Activated T-cell treated with anti-CD3 and anti-CD28 coated beads, Interleukin-2, amount 50 U/mL, for 48 hours (primary cell): ENCODE data around the gene SSH2.
"Not testable (repeated sequence)": the region's sequence is repeated elsewhere in the genome, so short reads cannot be mapped to it uniquely, and the experiment has no call there.

Source experiments
- DNase-seq, 2 experiments: peaks; one replicate each; pipeline ENCODE4 v3.0.0-alpha.2; 2020

The SSH2 gene

GRCh38 chr17:29699283-29699682, 230.7 kb downstream of the SSH2 start:
- no peak for DNase-seq

GRCh38 chr17:29698837-29699236, 231.2 kb downstream of the SSH2 start:
- DNase-seq, result no peak

GRCh38 chr17:29698019-29698777, 231.8 kb downstream of the SSH2 start:
- DNase-seq, result no peak

GRCh38 chr17:29697371-29697770, 232.7 kb downstream of the SSH2 start:
- DNase-seq, result no peak

GRCh38 chr17:29694918-29695563, 235.0 kb downstream of the SSH2 start:
- DNase-seq, result no peak

- DNase-seq, result no peak
Observed at GRCh38 chr17:29693751-29694150, 236.3 kb downstream of the SSH2 start.

- no peak for DNase-seq
Observed at GRCh38 chr17:29687596-29687995, 242.4 kb downstream of the SSH2 start.

GRCh38 chr17:29686993-29687590, 242.9 kb downstream of the SSH2 start:
- no peak for DNase-seq

- no peak for DNase-seq
Observed at GRCh38 chr17:29683481-29683880, 246.5 kb downstream of the SSH2 start.

- no peak for DNase-seq
Observed at GRCh38 chr17:29682987-29683386, 247.0 kb downstream of the SSH2 start.

GRCh38 chr17:29682054-29682453, 248.0 kb downstream of the SSH2 start:
- DNase-seq, result no peak

- DNase-seq, result no peak
Observed at GRCh38 chr17:29677824-29678223, 252.2 kb downstream of the SSH2 start.

- DNase-seq, result no peak
Observed at GRCh38 chr17:29677221-29677791, 252.7 kb downstream of the SSH2 start.

- DNase-seq, result not testable (repeated sequence)
Observed at GRCh38 chr17:29675961-29676360, 254.1 kb downstream of the SSH2 start.

GRCh38 chr17:29674281-29674680, 255.7 kb downstream of the SSH2 start:
- no peak for DNase-seq

GRCh38 chr17:29671661-29672060, 258.4 kb downstream of the SSH2 start:
- no peak for DNase-seq

- no peak for DNase-seq
Observed at GRCh38 chr17:29669266-29669665, 260.8 kb downstream of the SSH2 start.

GRCh38 chr17:29667969-29668368, 262.1 kb downstream of the SSH2 start:
- DNase-seq, result no peak

- no peak for DNase-seq
Observed at GRCh38 chr17:29665481-29665810, 264.6 kb downstream of the SSH2 start.

- no peak for DNase-seq
Observed at GRCh38 chr17:29664743-29665480, 265.1 kb downstream of the SSH2 start.

- no peak for DNase-seq
Observed at GRCh38 chr17:29663155-29663554, 266.9 kb downstream of the SSH2 start.

- no peak for DNase-seq
Observed at GRCh38 chr17:29661213-29661612, 268.8 kb downstream of the SSH2 start.

- DNase-seq, result no peak
Observed at GRCh38 chr17:29659155-29659554, 270.9 kb downstream of the SSH2 start.
